Parathyroid adenoma (tissue), 2 donors: ENCODE measurements around the gene LITAF.
A peak's percentile ranks its signal among the peaks of the same experiment; 100 is the strongest.

ENCODE experiments used
- H2AFZ ChIP-seq: fragments of 300-600 bp; sonication (generic); one replicate; pipeline ENCODE4 v1.7.0; 2017; ENCODE audit warnings: antibody characterized with exemption, mild to moderate bottlenecking
- H3K27ac ChIP-seq: fragments of 300-600 bp; sonication (generic); one replicate; pipeline ENCODE4 v1.7.0; 2017
- H3K27me3 ChIP-seq: fragments of 300-600 bp; sonication (generic); one replicate; pipeline ENCODE4 v1.7.0; 2017; ENCODE audit warnings: low read length; ENCODE audit not compliant: control insufficient read depth, insufficient read depth
- H3K36me3 ChIP-seq: fragments of 300-600 bp; sonication (generic); one replicate; pipeline ENCODE4 v1.7.0; 2017; ENCODE audit warnings: low read length; ENCODE audit not compliant: control insufficient read depth, insufficient read depth
- H3K4me1 ChIP-seq: fragments of 300-600 bp; sonication (generic); one replicate; pipeline ENCODE4 v1.7.0; 2017; ENCODE audit warnings: control low read depth
- H3K4me2 ChIP-seq: fragments of 300-600 bp; sonication (generic); one replicate; pipeline ENCODE4 v1.7.0; 2017; ENCODE audit warnings: low read length
- H3K4me3 ChIP-seq: fragments of 300-600 bp; sonication (generic); one replicate; pipeline ENCODE4 v1.7.0; 2017; ENCODE audit warnings: low read depth, low read length
- H3K79me2 ChIP-seq: fragments of 300-600 bp; sonication (generic); one replicate; pipeline ENCODE4 v1.7.0; 2017; ENCODE audit warnings: control low read depth
- H3K9ac ChIP-seq: fragments of 300-600 bp; sonication (generic); one replicate; pipeline ENCODE4 v1.7.0; 2017; ENCODE audit warnings: mild to moderate bottlenecking
- H3K9me3 ChIP-seq: fragments of 300-600 bp; sonication (generic); one replicate; pipeline ENCODE4 v1.7.0; 2017; ENCODE audit warnings: low read length; ENCODE audit not compliant: control insufficient read depth
- TF ChIP-seq, protein P1 (sequence below): fragments of 300-600 bp; sonication (generic); IDR thresholded peaks from one replicate; pipeline ENCODE4 v1.7.0; 2017; ENCODE audit warnings: antibody characterized with exemption, mild to moderate bottlenecking
- donor health status: primary hyperparathyroidism.

Gene LITAF

DNA sequence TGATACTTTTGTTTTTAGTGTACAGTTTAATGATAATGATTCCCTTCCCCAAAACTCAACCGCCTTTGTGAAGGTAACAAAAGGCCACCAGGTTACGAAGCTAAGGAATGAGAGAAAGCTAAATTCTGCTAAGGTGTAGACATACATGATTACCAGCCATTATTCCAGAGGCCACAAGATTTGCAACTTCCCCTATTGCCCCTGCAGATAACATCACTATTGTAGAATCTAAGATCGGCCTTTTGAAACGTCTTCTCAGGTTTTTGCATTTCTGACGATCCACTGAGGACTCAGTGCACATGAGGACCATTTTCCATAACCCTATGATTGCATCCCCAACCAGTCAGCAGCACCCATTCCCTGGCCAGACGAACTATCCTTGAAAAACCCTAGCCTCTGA lies 47.6 kb upstream of the LITAF start:
- H3K36me3 ChIP-seq: no peaks in the 10 kb centered on the region
- peaks cover 7% of the 10 kb centered on the region for H3K4me1 ChIP-seq
- H3K79me2 ChIP-seq: no peaks in the 10 kb centered on the region
- H3K4me2 ChIP-seq: no peak overlapping the region
- no peak overlapping the region for H3K4me3 ChIP-seq
- H2AFZ ChIP-seq: no peak overlapping the region
- TF ChIP-seq, protein P1, sequence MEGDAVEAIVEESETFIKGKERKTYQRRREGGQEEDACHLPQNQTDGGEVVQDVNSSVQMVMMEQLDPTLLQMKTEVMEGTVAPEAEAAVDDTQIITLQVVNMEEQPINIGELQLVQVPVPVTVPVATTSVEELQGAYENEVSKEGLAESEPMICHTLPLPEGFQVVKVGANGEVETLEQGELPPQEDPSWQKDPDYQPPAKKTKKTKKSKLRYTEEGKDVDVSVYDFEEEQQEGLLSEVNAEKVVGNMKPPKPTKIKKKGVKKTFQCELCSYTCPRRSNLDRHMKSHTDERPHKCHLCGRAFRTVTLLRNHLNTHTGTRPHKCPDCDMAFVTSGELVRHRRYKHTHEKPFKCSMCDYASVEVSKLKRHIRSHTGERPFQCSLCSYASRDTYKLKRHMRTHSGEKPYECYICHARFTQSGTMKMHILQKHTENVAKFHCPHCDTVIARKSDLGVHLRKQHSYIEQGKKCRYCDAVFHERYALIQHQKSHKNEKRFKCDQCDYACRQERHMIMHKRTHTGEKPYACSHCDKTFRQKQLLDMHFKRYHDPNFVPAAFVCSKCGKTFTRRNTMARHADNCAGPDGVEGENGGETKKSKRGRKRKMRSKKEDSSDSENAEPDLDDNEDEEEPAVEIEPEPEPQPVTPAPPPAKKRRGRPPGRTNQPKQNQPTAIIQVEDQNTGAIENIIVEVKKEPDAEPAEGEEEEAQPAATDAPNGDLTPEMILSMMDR: no peak
- no peaks in the 10 kb centered on the region for H3K9me3 ChIP-seq
- no peak overlapping the region for H3K9ac ChIP-seq
- no peaks in the 10 kb centered on the region for H3K27me3 ChIP-seq
- H3K27ac ChIP-seq: no peak overlapping the region

DNA sequence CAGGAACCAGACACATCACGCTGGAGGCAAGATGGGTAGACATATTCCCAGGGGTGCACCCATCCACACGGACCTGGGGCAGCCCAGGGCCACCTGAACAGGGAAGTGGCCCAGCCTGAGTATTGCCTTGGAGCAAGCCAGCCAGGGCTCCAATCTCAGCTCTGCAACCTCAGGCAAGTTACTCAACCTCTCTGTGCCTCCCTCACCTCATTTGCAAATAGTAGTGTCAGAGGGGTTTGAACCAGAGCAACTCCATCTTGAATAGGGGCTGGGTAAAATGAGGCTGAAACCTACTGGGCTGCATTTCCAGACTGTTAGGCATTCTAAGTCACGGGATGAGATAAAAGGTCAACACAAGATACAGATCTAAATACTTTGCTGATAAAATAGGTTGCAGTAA lies 46.4 kb upstream of the LITAF start:
- H3K27me3 ChIP-seq: no peaks in the 10 kb centered on the region
- H3K27ac ChIP-seq: peak overlapping the region; percentile 24
- TF ChIP-seq, protein P1: no peak
- H3K4me2 ChIP-seq: no peak overlapping the region
- peaks cover 7% of the 10 kb centered on the region for H3K4me1 ChIP-seq
- H3K9ac ChIP-seq: no peak overlapping the region
- peak overlapping the region; percentile 70 for H2AFZ ChIP-seq
- no peaks in the 10 kb centered on the region for H3K36me3 ChIP-seq
- no peaks in the 10 kb centered on the region for H3K9me3 ChIP-seq
- no peak overlapping the region for H3K4me3 ChIP-seq
- H3K79me2 ChIP-seq: no peaks in the 10 kb centered on the region

DNA sequence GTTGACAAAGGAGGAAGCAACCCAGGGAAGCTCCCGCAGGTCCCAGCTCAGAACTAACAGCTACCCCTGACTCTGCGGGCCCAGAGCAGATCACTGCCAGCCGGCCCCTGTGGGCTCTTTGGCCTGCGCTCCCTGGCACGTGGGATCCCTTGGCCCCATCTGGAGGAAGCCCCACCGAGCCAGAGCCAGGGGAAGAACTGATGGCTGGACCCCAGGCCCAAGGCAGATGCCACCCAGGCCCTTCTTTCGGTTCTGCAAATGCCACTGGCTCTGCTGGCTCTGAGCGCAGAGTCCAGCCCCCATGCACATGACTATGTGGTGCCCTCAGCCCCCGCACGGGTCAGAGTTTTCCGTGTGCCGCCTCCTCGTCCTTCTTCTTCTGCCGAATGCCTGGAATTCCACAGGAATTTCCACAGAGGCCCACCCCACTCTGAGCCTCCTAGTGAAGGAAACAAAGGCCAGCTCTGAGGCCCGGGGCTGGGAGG lies 45.8 kb upstream of the LITAF start:
- Histone ChIP-seq H3K27ac (peak overlapping the region; percentile 24), H3K9ac (no peak overlapping the region), H3K36me3 (no peaks in the 10 kb centered on the region), H3K4me1 (peaks cover 7% of the 10 kb centered on the region), H3K4me2 (no peak overlapping the region), H2AFZ (peak overlapping the region; percentile 70), H3K27me3 (no peaks in the 10 kb centered on the region), H3K9me3 (no peaks in the 10 kb centered on the region), H3K79me2 (no peaks in the 10 kb centered on the region), H3K4me3 (no peak overlapping the region)
- TF ChIP-seq, protein P1: no peak

DNA sequence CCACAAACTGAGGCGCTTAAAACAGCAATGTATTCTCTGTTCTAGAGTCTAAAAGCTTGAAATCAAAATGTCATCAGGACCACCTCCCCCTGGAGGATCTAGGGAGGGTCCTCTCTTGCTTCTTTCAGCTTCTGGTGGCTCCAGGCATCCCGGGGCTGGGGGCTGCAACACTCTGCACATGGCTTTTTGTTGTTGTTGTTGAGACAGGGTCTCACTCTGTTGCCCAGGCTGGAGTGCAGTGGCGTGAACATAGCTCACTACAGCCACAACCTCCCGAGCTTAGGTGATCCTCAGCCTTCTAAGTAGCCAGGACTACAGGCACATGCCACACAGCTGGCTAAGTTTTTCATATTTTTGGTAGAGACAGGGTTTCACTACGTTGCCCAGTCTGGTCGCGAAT lies 44.5 kb upstream of the LITAF start:
- Histone ChIP-seq H3K4me1 (peaks cover 7% of the 10 kb centered on the region), H3K9ac (no peak overlapping the region), H3K4me3 (no peak overlapping the region), H3K27ac (no peak overlapping the region), H3K79me2 (no peaks in the 10 kb centered on the region), H2AFZ (no peak overlapping the region), H3K4me2 (no peak overlapping the region), H3K36me3 (no peaks in the 10 kb centered on the region), H3K9me3 (no peaks in the 10 kb centered on the region), H3K27me3 (no peaks in the 10 kb centered on the region)
- TF ChIP-seq, protein P1: no peak

DNA sequence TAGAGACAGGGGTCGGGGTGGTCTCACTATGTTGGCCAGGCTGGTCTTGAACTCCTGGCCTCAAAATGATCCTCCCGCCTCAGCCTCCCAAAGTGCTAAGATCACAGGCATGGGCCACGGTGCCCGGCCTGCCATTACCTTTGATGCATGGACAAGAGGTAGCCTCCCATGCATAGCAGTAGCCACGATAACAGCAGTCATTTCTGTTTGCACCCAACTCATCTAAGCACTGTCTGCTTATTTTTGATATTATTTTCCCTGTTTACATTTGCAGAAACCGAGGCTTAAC lies 44.0 kb upstream of the LITAF start:
- Histone ChIP-seq H3K4me1 (peaks cover 7% of the 10 kb centered on the region), H3K9me3 (no peaks in the 10 kb centered on the region), H3K4me3 (no peak overlapping the region), H3K27me3 (no peaks in the 10 kb centered on the region), H3K4me2 (no peak overlapping the region), H3K79me2 (no peaks in the 10 kb centered on the region), H3K36me3 (no peaks in the 10 kb centered on the region), H3K27ac (no peak overlapping the region), H3K9ac (no peak overlapping the region), H2AFZ (no peak overlapping the region)
- TF ChIP-seq, protein P1: no peak
